GM12801 (cell line): ENCODE results near the gene LRRC56.

Experiments used
- CTCF ChIP-seq: IDR thresholded peaks from one replicate; pipeline ENCODE4 v1.5.1; 2011; ENCODE audit warnings: control low read depth; ENCODE audit not compliant: insufficient read length; ENCODE audit errors: extremely low read depth

Gene LRRC56

GRCh38 chr11:521177-521688, 16.1 kb upstream of the LRRC56 start:
- no peak for TF ChIP-seq CTCF

- no peak for TF ChIP-seq CTCF
Observed at GRCh38 chr11:526192-526591, 11.1 kb upstream of the LRRC56 start.

- no peak for TF ChIP-seq CTCF
Observed at GRCh38 chr11:528166-528814, 9.0 kb upstream of the LRRC56 start.

GRCh38 chr11:528815-529727, 8.3 kb upstream of the LRRC56 start:
- TF ChIP-seq CTCF, result no peak

- TF ChIP-seq CTCF, result no peak
Observed at GRCh38 chr11:529728-530411, 7.5 kb upstream of the LRRC56 start.

- no peak for TF ChIP-seq CTCF
Observed at GRCh38 chr11:530960-531831, 6.1 kb upstream of the LRRC56 start.
